Mucosa of descending colon (tissue), 3 donors: ENCODE measurements around the gene RDX. TPM values are rescaled to one million over a fixed set of nuclear protein-coding genes. Genes with fewer than 3 reads are reported as not detected.

Source experiments
- ATAC-seq: fragments of 200-7000 bp; cut with Tn5 transposase; one replicate; pipeline ENCODE4 v1.9.1; 2020; ENCODE audit warnings: mild to moderate bottlenecking, moderate library complexity
- DNase-seq, 3 donors: peaks; one replicate each; pipeline ENCODE4 v3.0.0-alpha.2; 2020
- H3K36me3 ChIP-seq: fragments of 200-600 bp; one replicate; pipeline ENCODE4 v1.8.0; 2021; ENCODE audit warnings: low read depth, mild to moderate bottlenecking
- H3K4me1 ChIP-seq: fragments of 200-600 bp; one replicate; pipeline ENCODE4 v1.8.0; 2021; ENCODE audit warnings: low read depth, mild to moderate bottlenecking
- H3K4me3 ChIP-seq: fragments of 200-600 bp; one replicate; pipeline ENCODE4 v1.8.0; 2021; ENCODE audit warnings: mild to moderate bottlenecking
- H3K9me3 ChIP-seq: fragments of 200-600 bp; one replicate; pipeline ENCODE4 v1.8.0; 2021; ENCODE audit warnings: mild to moderate bottlenecking
- intact Hi-C, 2 donors: fragments of 100-400 bp; cut with DNase I in 1 of 2; cut with micrococcal nuclease in 1 of 2; formaldehyde crosslinking; loops; one replicate each; pipeline versions ENCODE4 v1.11.0 to v1.11.1; 2022; cut with DNase I, micrococcal nuclease
- total RNA-seq, 3 donors: library from RNA; stranded (reverse); fragmentation: NEBNext Ultra II Directional in 2 of 3; extraction: Animal tissue kit (Norgen Biotek cat#: 25700) in 2 of 3; gene quantifications; one replicate each; pipeline versions ENCODE4 v1.2.1 to v1.2.4, GENCODE V29; 2021 to 2023
- TF ChIP-seq, protein P1 (sequence below): fragments of 200-600 bp; IDR thresholded peaks from one replicate; pipeline ENCODE4 v1.8.0; 2022; ENCODE audit warnings: antibody characterized with exemption, mild to moderate bottlenecking
- donor health status: DM: no; HTN: no; CAD: no; lungs with moderate emphysema.
- donor health status: DM: no; HTN: no; CAD: no.
- donor health status: DM: no; HTN: yes; CAD: no.

The RDX gene
- total RNA-seq, 3 donors from 2014 or later, result 26.7 to 83.7 (median 26.8) TPM

DNA sequence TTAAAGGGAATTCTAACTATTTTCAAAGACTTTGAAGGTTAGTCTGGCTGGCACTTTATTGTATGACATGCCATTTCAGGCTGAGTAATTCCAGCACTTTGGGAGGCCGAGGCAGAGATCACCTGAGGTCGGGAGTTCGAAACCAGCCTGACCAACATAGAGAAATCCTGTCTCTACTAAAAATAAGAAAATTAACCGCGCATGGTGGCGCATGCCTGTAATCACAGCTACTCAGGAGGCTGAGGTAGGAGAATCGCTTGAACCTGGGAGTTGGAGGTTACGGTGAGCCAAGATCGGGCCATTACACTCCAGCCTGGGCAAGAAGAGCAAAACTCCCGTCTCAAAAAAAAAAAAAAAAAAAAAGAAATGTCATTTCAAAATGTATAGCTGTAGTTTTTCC lies 95.6 kb downstream of the RDX start:
- H3K36me3 ChIP-seq, result no peaks in the 10 kb centered on the region
- no peaks in the 10 kb centered on the region for H3K9me3 ChIP-seq
- ATAC-seq, result no peak
- intact Hi-C loops, result loop anchor here (5.0 to 10.0 kb wide), 3 partner anchors 174 to 231 kb away; no protein-coding TSS in a partner anchor
- H3K4me3 ChIP-seq, result no peak overlapping the region
- DNase-seq, result no peak
- TF ChIP-seq, protein P1, sequence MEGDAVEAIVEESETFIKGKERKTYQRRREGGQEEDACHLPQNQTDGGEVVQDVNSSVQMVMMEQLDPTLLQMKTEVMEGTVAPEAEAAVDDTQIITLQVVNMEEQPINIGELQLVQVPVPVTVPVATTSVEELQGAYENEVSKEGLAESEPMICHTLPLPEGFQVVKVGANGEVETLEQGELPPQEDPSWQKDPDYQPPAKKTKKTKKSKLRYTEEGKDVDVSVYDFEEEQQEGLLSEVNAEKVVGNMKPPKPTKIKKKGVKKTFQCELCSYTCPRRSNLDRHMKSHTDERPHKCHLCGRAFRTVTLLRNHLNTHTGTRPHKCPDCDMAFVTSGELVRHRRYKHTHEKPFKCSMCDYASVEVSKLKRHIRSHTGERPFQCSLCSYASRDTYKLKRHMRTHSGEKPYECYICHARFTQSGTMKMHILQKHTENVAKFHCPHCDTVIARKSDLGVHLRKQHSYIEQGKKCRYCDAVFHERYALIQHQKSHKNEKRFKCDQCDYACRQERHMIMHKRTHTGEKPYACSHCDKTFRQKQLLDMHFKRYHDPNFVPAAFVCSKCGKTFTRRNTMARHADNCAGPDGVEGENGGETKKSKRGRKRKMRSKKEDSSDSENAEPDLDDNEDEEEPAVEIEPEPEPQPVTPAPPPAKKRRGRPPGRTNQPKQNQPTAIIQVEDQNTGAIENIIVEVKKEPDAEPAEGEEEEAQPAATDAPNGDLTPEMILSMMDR, result no peak
- H3K4me1 ChIP-seq, result no peaks in the 10 kb centered on the region

DNA sequence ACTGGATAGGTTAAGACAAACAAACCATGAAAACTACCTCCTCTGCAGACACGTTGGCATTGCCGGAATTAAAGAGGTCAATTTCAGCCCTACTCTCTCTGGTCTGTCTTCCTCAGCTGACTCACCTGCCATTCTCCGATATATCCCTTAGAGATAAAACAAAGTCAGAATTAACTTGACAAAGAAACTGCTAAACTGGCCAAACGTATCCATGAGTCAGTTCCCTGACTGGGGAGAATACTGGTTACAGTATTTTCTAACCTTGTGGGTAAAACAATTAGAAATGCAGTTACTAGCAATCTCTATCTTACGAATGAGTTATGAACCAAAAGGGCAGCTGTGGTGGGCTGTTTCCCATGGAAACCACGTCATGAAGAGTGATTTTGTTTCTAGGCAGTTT lies 96.2 kb downstream of the RDX start:
- DNase-seq (no peak), ATAC-seq (no peak)
- H3K36me3 ChIP-seq, result no peaks in the 10 kb centered on the region
- no peaks in the 10 kb centered on the region for H3K4me1 ChIP-seq
- intact Hi-C loops, result loop anchor here (5.0 to 10.0 kb wide), 3 partner anchors 175 to 232 kb away; no protein-coding TSS in a partner anchor
- H3K4me3 ChIP-seq, result no peak overlapping the region
- H3K9me3 ChIP-seq, result no peaks in the 10 kb centered on the region
- TF ChIP-seq, protein P1, result no peak

DNA sequence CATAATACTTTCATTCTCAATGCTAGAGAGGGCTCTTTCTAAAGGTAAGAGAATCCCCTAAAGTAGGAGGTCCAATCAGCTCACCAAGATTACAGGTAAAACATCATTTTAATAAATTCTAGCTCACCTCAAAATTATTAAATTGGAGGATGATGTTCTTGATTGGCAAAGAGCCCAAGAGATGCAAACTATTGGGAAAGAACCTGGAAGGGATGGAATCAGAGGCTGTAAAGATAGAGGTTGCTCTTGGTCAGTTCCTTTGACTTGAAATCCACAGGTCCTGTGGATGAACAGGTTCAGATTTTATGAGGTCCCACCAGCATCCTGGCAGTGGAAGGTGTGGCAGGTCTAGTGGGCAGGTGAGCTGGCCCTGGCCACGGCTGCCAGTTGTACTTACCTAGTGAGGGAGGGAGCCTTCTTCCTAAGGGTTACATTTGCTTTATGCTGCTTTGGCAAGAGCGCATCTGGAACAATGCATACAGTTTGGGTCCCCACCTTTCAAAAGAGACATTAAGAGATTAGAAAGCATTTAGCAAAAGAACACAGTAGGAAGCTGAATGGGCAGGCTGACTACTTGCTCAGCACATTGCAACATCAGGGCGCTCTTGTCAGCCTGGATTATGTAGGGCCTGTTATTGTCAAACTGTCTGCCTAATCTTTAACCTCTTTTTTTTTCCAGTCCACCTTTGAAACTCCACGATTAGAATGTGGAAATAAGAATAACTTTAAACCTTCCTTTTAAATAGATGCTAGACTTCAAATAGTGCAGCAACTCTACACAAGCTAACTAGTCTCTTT lies 97.0 kb downstream of the RDX start:
- TF ChIP-seq, protein P1, result no peak
- Histone ChIP-seq H3K4me3 (no peak overlapping the region), H3K4me1 (no peaks in the 10 kb centered on the region), H3K36me3 (no peaks in the 10 kb centered on the region), H3K9me3 (no peaks in the 10 kb centered on the region)
- no peak for DNase-seq
- no peak for ATAC-seq
- intact Hi-C loops, result loop anchor here in 1 of 2 donors (10.0 kb wide), 1 partner anchor 255 kb away; no protein-coding TSS in a partner anchor

DNA sequence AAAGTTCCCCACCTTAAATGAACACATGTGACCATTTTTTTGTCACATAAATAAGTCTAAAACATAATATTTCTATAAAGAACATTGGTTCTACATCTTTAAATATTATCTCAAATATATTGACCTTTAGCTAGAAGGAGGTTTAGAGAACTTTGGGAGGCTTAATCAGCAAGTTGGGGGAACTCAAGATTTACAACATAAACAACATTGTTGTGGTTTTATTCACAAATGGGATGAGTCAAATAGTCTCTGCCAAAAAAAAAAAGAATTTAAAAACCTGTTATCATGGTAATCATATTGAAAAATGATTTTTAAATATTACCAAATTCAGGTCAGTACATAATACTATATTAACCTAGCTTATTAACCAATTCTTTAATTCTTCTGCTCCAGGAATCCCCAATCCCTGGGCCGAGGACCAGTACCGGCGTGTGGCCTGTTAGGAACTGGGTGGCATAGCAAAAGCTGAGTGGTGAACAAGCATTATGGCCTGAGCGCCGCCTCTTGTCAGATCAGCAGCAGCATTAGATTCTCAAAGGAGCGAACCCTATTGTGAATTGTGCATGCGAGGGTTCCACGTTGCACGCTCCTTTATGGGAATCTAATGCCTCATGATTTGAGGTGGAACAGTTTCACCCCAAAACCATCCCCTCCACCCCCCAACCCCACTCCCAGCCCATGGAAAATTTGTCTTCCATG lies 98.2 kb downstream of the RDX start:
- ATAC-seq, result no peak
- intact Hi-C loops, result loop anchor here in 1 of 2 donors (10.0 kb wide), 1 partner anchor 253 kb away; no protein-coding TSS in a partner anchor
- H3K4me3 ChIP-seq, result no peak overlapping the region
- TF ChIP-seq, protein P1, result no peak
- no peak for DNase-seq
- H3K36me3 ChIP-seq, result no peaks in the 10 kb centered on the region
- no peaks in the 10 kb centered on the region for H3K9me3 ChIP-seq
- H3K4me1 ChIP-seq, result no peaks in the 10 kb centered on the region

DNA sequence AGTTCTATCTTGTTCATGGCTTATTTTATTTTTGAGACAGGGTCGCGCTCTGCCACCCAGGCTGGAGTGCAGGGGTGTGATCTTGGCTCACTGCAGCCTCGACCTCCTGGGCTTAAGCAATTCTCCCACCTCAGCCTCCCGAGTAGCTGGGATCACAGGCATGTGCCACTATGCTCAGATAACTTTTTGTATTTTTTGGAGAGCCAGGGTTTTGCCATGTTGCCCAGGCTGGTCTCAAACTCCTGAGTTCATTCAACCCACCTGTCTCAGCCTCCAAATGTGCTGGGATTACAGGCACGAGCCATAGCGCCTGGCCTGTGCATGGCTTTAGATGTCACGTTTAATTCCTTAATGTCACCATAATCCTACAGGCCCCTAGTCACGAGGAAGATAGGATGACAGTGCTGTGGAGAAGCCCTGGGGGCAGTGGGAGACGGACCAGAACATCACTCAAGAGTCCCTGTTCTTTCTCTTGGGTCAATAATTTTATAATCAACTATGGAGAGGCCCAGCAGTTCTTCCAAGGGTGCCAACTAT lies 99.5 kb downstream of the RDX start:
- no peaks in the 10 kb centered on the region for H3K9me3 ChIP-seq

More for the DNA sequence above, 99.5 kb downstream of the RDX start:
- no peaks in the 10 kb centered on the region for H3K36me3 ChIP-seq
- TF ChIP-seq, protein P1, result no peak
- no peaks in the 10 kb centered on the region for H3K4me1 ChIP-seq
- no peak for DNase-seq
- no peak for ATAC-seq
- no peak overlapping the region for H3K4me3 ChIP-seq
- intact Hi-C loops, result loop anchor here in 1 of 2 donors (10.0 kb wide), 1 partner anchor 252 kb away; no protein-coding TSS in a partner anchor
